B cell (primary cell): Measurements from ENCODE around the gene MRPS6.

Source experiments
- CTCF ChIP-seq: fragments of 200-600 bp; IDR thresholded peaks from one replicate; pipeline ENCODE4 v1.8.0; 2022; ENCODE audit warnings: antibody characterized with exemption, mild to moderate bottlenecking
- EZH2 ChIP-seq: IDR thresholded peaks from 2 replicates; pipeline ENCODE4 v1.6.1; 2012; ENCODE audit warnings: borderline replicate concordance, low read depth, mild to moderate bottlenecking, moderate library complexity, low read length; ENCODE audit not compliant: insufficient read depth, poor library complexity, severe bottlenecking

- TF ChIP-seq EZH2 (no peak), CTCF (no peak)
Observed at GRCh38 chr21:34129901-34130715, 56.7 kb downstream of the MRPS6 start.
